ENCODE measurements around the gene WDR18. TPM values are rescaled to one million over a fixed set of nuclear protein-coding genes. Genes with fewer than 3 reads are reported as not detected.

Gene WDR18
- total and polyA plus RNA-seq, 2 of the 8 experiments (the other 6 are each of a cell fraction or from before 2014, with no cell fraction given): 87.7 to 177 TPM

GRCh38 chr19:1028062-1028926 lies 44.1 kb downstream of the WDR18 start (continued):
- TF ChIP-seq POLR2AphosphoS5 (IDR thresholded peaks at IDR 0.05; ENCODE audit: low read depth, low read length): peak; percentile 89
- peak; percentile 22 to 74 for TF ChIP-seq POLR2A (IDR thresholded peaks at IDR 0.05; ENCODE audit: control extremely low read depth in 1 of 2, low read depth in 2 of 2, low read length in 2 of 2)
- peak; percentile 93 for TF ChIP-seq TEAD4 (IDR thresholded peaks at IDR 0.05; ENCODE audit: low read depth, low read length)
- TF ChIP-seq SP2 (IDR thresholded peaks at IDR 0.05; ENCODE audit: low read length): no peak
- peak; percentile 56; the same call in 1 of the 2 replicates for TF ChIP-seq TBP (IDR thresholded peaks at IDR 0.05; ENCODE audit: low read depth, low read length)
- 0 out of 2 replicates have a peak, but pooled peaks have one; percentile 85 for TF ChIP-seq TCF12 (IDR thresholded peaks at IDR 0.05; ENCODE audit: low read depth, low read length)
- TF ChIP-seq HDAC2 (IDR thresholded peaks at IDR 0.05; ENCODE audit: borderline replicate concordance in 1 of 2, low read depth in 2 of 2, low read length in 2 of 2): peak; percentile 44 to 78; a peak in 2 of 4 replicates
- no peak for TF ChIP-seq CHD1 (IDR thresholded peaks at IDR 0.05; ENCODE audit: low read depth, low read length)

All from H1 (cell line).